ENCODE measurements around the gene LACRT. TPM values are rescaled to one million over a fixed set of nuclear protein-coding genes. Genes with fewer than 3 reads are reported as not detected.
"Not testable (repeated sequence)": the region's sequence is repeated elsewhere in the genome, so short reads cannot be mapped to it uniquely, and the experiment has no call there.

Gene LACRT
- total RNA-seq, 1 experiment from 2014 or later = not detected

GRCh38 chr12:54678131-54678530 is 43.4 kb upstream of the LACRT start:
- H3K27ac Mint-ChIP-seq = 0 out of 2 replicates have a peak overlapping the region, but pooled peaks have one; percentile 40
- DNase-seq (ENCODE audit: low spot score) (no peak), ATAC-seq (no peak)
- H3K9me3 Mint-ChIP-seq = peaks cover 11% of the 10 kb centered on the region; the same call in 1 of the 2 replicates
- peaks cover 65% of the 10 kb centered on the region for H3K4me1 Mint-ChIP-seq
- POLR2A ChIA-PET = no interaction called here
- CTCF ChIA-PET = interaction anchor here (0.9 to 1.5 kb wide), 3 partner anchors 12 to 82 kb away, joined by 4 to 16 read pairs (median 7); no protein-coding TSS in a partner anchor
- H3K27me3 Mint-ChIP-seq (ENCODE audit: low read depth) = peaks cover 7% of the 10 kb centered on the region
- TF ChIP-seq ZNF281 (CRISPR knock-in tag; IDR thresholded peaks at IDR 0.05) (no peak), SMAD3 (CRISPR knock-in tag; IDR thresholded peaks at IDR 0.05; ENCODE audit: borderline replicate concordance) (no peak)
- no peaks in the 10 kb centered on the region for H3K36me3 Mint-ChIP-seq
- H3K4me3 Mint-ChIP-seq = no peak overlapping the region

GRCh38 chr12:54667945-54668344 is 33.2 kb upstream of the LACRT start:
- H3K9me3 Mint-ChIP-seq = no peaks in the 10 kb centered on the region
- POLR2A ChIA-PET = no interaction called here
- TF ChIP-seq TEAD4 (CRISPR knock-in tag; IDR thresholded peaks at IDR 0.05) = no peak
- TF ChIP-seq PRDM15 (CRISPR knock-in tag; IDR thresholded peaks at IDR 0.05) = no peak
- no peaks in the 10 kb centered on the region for H3K36me3 Mint-ChIP-seq
- 0 out of 2 replicates have a peak, but pooled peaks cover 5% of the 10 kb centered on the region for H3K4me1 Mint-ChIP-seq
- no peaks in the 10 kb centered on the region for H3K27me3 Mint-ChIP-seq (ENCODE audit: low read depth)
- no peak overlapping the region for H3K4me3 Mint-ChIP-seq
- no peak for DNase-seq (ENCODE audit: low spot score)
- ATAC-seq = no peak
- CTCF ChIA-PET = interaction anchor here (2.0 kb wide), 1 partner anchor 9 kb away, joined by 14 read pairs; no protein-coding TSS in a partner anchor
- no peak overlapping the region for H3K27ac Mint-ChIP-seq

- CTCF ChIA-PET = no interaction called here
- Mint-ChIP-seq H3K9me3 (no peaks in the 10 kb centered on the region), H3K27ac (no peak overlapping the region), H3K27me3 (ENCODE audit: low read depth) (no peaks in the 10 kb centered on the region), H3K4me1 (0 out of 2 replicates have a peak, but pooled peaks cover 5% of the 10 kb centered on the region), H3K36me3 (no peaks in the 10 kb centered on the region), H3K4me3 (no peak overlapping the region)
- POLR2A ChIA-PET = no interaction called here
- no peak for TF ChIP-seq NR1H2 (CRISPR knock-in tag; IDR thresholded peaks at IDR 0.05)
- TF ChIP-seq MLX (CRISPR knock-in tag; IDR thresholded peaks at IDR 0.05) = no peak
- no peak for TF ChIP-seq TEAD1 (CRISPR knock-in tag; IDR thresholded peaks at IDR 0.05)
- no peak for TF ChIP-seq ZNF416 (CRISPR knock-in tag; IDR thresholded peaks at IDR 0.05)
- TF ChIP-seq CREB1 (CRISPR knock-in tag; IDR thresholded peaks at IDR 0.05) = no peak
- no peak for TF ChIP-seq HMGA2 (CRISPR knock-in tag; IDR thresholded peaks at IDR 0.05)
- TF ChIP-seq ZBTB21 (CRISPR knock-in tag; IDR thresholded peaks at IDR 0.05; ENCODE audit: borderline replicate concordance) = no peak
- no peak for TF ChIP-seq GTF2I (CRISPR knock-in tag; conservative IDR thresholded peaks at IDR 0.05)
- TF ChIP-seq NFYB (CRISPR knock-in tag; conservative IDR thresholded peaks at IDR 0.05; ENCODE audit: low read depth) = no peak
- no peak for TF ChIP-seq ZNF425 (CRISPR knock-in tag; conservative IDR thresholded peaks at IDR 0.05)
- no peak for TF ChIP-seq CBFB (CRISPR knock-in tag; IDR thresholded peaks at IDR 0.05; ENCODE audit: low read depth)
- no peak for TF ChIP-seq GABPB1 (CRISPR knock-in tag; IDR thresholded peaks at IDR 0.05)
- DNase-seq (ENCODE audit: low spot score) = no peak
- no peak for ATAC-seq
Observed at GRCh38 chr12:54666008-54666407, 31.3 kb upstream of the LACRT start.

GRCh38 chr12:54665022-54665635 is 30.4 kb upstream of the LACRT start:
- H3K4me3 Mint-ChIP-seq; CTCF ChIA-PET; H3K27me3 Mint-ChIP-seq (ENCODE audit: low read depth); H3K9me3 Mint-ChIP-seq; H3K4me1 Mint-ChIP-seq; DNase-seq (ENCODE audit: low spot score); H3K27ac Mint-ChIP-seq; ATAC-seq; POLR2A ChIA-PET; H3K36me3 Mint-ChIP-seq: not testable (repeated sequence)

All from WTC11 (cell line).